Upper lobe of left lung (tissue), 6 donors: Measurements from ENCODE around the gene RASSF5. TPM values are rescaled to one million over a fixed set of nuclear protein-coding genes. Genes with fewer than 3 reads are reported as not detected.
"Not testable (repeated sequence)": the region's sequence is repeated elsewhere in the genome, so short reads cannot be mapped to it uniquely, and the experiment has no call there.

Experiments
- ATAC-seq, 2 donors: fragments of 200-7000 bp; cut with Tn5 transposase; one replicate each; pipeline ENCODE4 v1.9.1; 2022; ENCODE audit warnings: mild to moderate bottlenecking in 2 of 2, moderate library complexity in 2 of 2; ENCODE audit not compliant: low FRiP score in 2 of 2
- DNase-seq, 2 donors: peaks; one replicate each; pipeline ENCODE4 v3.0.0-alpha.2; 2019 to 2020
- H3K27ac ChIP-seq, 4 donors: fragments of 200-600 bp; sonication (generic); one replicate each; pipeline ENCODE4 v1.5.1; 2016 to 2019
- H3K27me3 ChIP-seq, 4 donors: fragments of 200-600 bp; sonication (generic); one replicate each; pipeline ENCODE4 v1.5.1; 2017 to 2019
- H3K36me3 ChIP-seq, 4 donors: fragments of 200-600 bp; sonication (generic); one replicate each; pipeline ENCODE4 v1.5.1; 2016 to 2019
- H3K4me1 ChIP-seq, 4 donors: fragments of 200-600 bp; sonication (generic); one replicate each; pipeline ENCODE4 v1.5.1; 2018 to 2019
- H3K4me3 ChIP-seq, 4 donors: fragments of 200-600 bp; sonication (generic); one replicate each; pipeline ENCODE4 v1.5.1; 2017 to 2019; ENCODE audit warnings: mild to moderate bottlenecking in 2 of 4, moderate library complexity in 1 of 4
- H3K9me3 ChIP-seq, 4 donors: fragments of 200-600 bp; sonication (generic); one replicate each; pipeline ENCODE4 v1.5.1; 2018 to 2019
- EP300 ChIP-seq, 4 donors: sonication (generic); formaldehyde crosslinking; IDR thresholded peaks; one replicate each; pipeline ENCODE4 v1.5.1; 2017; ENCODE audit warnings: antibody characterized with exemption in 4 of 4, control low read depth in 2 of 4
- POLR2A ChIP-seq, 4 donors: fragments of 450-650 bp; IDR thresholded peaks; one replicate each; pipeline ENCODE4 v1.5.1; 2016 to 2017; ENCODE audit warnings: antibody characterized with exemption in 4 of 4, mild to moderate bottlenecking in 2 of 4
- POLR2AphosphoS5 ChIP-seq, 2 donors: sonication (generic); formaldehyde crosslinking; IDR thresholded peaks; one replicate each; pipeline ENCODE4 v1.5.1; 2017; ENCODE audit warnings: antibody characterized with exemption in 2 of 2
- WGBS, 2 donors: methylation state at CpG; one replicate each; pipeline ENCODE4 v1.1.5; 2017 to 2018; 5-methylcytosine and 5-hydroxymethylcytosine counted together
- total RNA-seq, 6 donors: library from RNA; depleted of rRNA in 4 of 6; stranded (reverse); fragments of >200 nt in 4 of 6; gene quantifications; one replicate each; pipeline versions ENCODE4 v1.1.0 to v1.2.1, GENCODE V29; 2016 to 2021
- TF ChIP-seq, protein P1 (sequence below), 6 experiments: fragments of 450-650 bp in 4 of 6; fragments of 200-600 bp in 2 of 6; sonication (generic) in 2 of 6; IDR thresholded peaks; one replicate each; pipeline ENCODE4 v1.5.1; 2016 to 2019; ENCODE audit warnings: antibody characterized with exemption in 6 of 6
- donor health status: DM: no; HTN: no; CAD: no; lungs with moderate emphysema.
- donor health status: DM: no; HTN: yes; CAD: no; lungs with severe emphysema.

The RASSF5 gene
- total RNA-seq, 6 donors from 2014 or later = 47.2 to 61.1 (median 54.9) TPM

DNA sequence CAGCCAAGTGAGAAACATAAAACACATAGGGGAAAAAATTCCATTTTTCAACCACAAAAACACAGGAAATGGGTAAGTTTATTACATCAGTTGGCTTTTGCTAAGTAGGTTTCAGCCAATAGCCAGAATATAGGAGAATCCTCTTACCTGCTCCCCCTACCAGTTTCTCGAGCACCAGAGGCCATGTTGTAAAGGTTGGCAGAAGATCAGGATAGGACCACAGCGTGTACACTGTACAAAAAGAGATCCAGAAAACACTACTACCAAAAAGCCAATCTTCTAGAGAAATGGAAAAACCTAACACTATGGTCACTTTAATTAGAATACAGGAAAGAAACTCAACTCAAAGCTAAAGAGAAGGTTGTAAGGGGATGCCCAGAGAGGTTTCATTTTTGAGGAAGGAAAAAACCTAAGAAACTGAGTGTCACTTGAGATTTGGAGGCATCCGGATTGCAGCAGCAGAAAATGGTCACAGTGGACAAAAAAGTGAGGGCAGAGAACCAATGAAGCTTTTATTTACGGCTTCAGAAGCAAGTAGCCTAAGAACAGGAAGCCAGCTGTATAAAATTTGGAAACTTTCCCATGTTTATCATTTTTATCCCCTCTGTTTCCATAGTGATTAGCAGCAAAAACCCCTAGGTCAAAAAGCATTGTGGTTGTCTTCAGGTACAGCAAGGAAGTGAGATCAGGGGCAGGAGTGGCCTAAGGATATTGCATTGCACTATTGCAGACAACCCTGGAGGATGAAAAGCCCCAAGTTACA, 102.1 kb downstream of the RASSF5 start:
- DNase-seq = no peak
- H3K36me3 ChIP-seq = peaks cover 3 to 55% (median 28%) of the 10 kb centered on the region in 4 donors

DNA sequence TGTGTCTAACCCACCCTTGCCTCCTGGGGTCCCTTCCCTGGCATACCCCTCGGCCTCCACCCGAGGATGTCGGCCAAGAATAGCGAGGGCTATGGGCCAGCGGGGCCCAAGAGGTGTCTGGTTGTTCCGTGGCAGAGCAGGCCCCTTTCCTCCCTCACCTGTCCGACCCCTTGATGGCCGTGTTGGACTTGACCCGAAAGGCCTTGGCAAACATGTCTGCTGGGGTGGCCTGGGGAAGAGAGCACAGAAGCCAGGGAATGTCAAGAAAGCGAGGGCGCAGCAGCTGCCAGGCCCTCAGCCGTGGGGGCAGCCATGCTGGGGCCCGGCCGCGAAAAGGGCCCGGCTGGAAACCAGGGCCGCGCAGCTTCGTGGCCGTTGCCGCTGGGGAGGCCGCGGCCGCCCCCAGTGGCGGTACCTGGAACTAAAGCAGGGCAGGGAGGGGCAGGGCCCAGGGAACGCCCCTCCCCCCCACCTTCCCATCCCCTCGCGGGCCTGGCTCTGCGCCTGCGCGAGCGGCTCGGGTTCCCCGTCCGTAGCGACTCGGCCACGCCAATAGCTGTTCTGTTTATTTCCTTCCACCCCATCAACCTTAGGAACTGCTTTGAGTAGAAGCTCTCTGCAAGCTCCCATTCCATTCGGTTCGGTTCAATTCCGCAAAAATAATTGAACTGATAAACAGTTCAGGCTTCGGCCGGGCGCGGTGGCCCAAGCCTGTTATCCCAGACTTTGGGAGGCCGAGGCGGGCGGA, 105.0 kb downstream of the RASSF5 start, which contains the start of gene EIF2D:
TSS of gene EIF2D (minus strand) at position 337 of the 748 bp plus-strand sequence. CDS start at position 214, 123 bp downstream.
- ATAC-seq (peak; percentile 100), DNase-seq (peak; percentile 95 to 98)
- TF ChIP-seq, protein P1, sequence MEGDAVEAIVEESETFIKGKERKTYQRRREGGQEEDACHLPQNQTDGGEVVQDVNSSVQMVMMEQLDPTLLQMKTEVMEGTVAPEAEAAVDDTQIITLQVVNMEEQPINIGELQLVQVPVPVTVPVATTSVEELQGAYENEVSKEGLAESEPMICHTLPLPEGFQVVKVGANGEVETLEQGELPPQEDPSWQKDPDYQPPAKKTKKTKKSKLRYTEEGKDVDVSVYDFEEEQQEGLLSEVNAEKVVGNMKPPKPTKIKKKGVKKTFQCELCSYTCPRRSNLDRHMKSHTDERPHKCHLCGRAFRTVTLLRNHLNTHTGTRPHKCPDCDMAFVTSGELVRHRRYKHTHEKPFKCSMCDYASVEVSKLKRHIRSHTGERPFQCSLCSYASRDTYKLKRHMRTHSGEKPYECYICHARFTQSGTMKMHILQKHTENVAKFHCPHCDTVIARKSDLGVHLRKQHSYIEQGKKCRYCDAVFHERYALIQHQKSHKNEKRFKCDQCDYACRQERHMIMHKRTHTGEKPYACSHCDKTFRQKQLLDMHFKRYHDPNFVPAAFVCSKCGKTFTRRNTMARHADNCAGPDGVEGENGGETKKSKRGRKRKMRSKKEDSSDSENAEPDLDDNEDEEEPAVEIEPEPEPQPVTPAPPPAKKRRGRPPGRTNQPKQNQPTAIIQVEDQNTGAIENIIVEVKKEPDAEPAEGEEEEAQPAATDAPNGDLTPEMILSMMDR (IDR thresholded peaks at IDR 0.05) = peak; percentile 99 to 100 (median 99)
- peak; percentile 72 to 87 for TF ChIP-seq POLR2AphosphoS5 (IDR thresholded peaks at IDR 0.05)
- TF ChIP-seq EP300 (IDR thresholded peaks at IDR 0.05) = peak in 1 of 4 donors; percentile 6
- TF ChIP-seq POLR2A (IDR thresholded peaks at IDR 0.05) = peak in 3 of 4 donors; percentile 55 to 82 (median 80)
- Histone ChIP-seq H3K4me3 (peak within 1 kb of the TSS; percentile 54 to 80 (median 68)), H3K27ac (peak within 1 kb of the TSS; percentile 83 to 91 (median 86)), H3K36me3 (peaks cover 0 to 26% (median 10%) of the 10 kb centered on the region in 4 donors), H3K9me3 (no peaks in the 10 kb centered on the region), H3K4me1 (peaks cover 5 to 19% (median 9%) of the 10 kb centered on the region in 4 donors), H3K27me3 (peaks cover 0 to 3% (median 0%) of the 10 kb centered on the region in 4 donors)
- WGBS, 2 donors = 6 to 22% methylated on average over 17 to 41 of the region's 48 CpGs

More for the DNA sequence above, 102.1 kb downstream of the RASSF5 start:
- TF ChIP-seq POLR2AphosphoS5 (IDR thresholded peaks at IDR 0.05) (no peak), EP300 (IDR thresholded peaks at IDR 0.05) (no peak), POLR2A (IDR thresholded peaks at IDR 0.05) (no peak)
- TF ChIP-seq, protein P1 (IDR thresholded peaks at IDR 0.05) = no peak
- WGBS, 2 donors = 56 to 63% methylated on average over 4 of the region's 4 CpGs
- no peak overlapping the region for H3K4me3 ChIP-seq
- no peak overlapping the region for H3K27ac ChIP-seq
- H3K27me3 ChIP-seq = peaks cover 0 to 3% (median 0%) of the 10 kb centered on the region in 4 donors
- H3K9me3 ChIP-seq = no peaks in the 10 kb centered on the region
- ATAC-seq = no peak
- H3K4me1 ChIP-seq = peaks cover 5 to 19% (median 9%) of the 10 kb centered on the region in 4 donors

DNA sequence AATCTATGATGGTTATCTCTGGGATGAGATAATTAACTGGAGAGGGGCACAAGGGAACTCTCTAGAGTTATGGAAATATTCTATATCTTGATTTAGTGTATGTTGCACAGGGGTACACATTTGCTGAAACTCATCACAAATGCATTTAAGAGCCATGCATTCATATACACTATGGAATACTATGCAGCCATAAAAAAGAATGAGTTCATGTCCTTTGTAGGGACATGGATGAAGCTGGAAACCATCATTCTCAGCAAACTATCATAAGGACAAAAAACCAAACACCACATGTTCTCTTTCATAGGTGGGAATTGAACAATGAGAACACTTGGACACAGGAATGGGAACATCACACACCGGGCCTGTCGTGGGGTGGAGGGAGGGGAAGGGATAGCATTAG, 119.1 kb downstream of the RASSF5 start:
- H3K36me3 ChIP-seq, DNase-seq, H3K27me3 ChIP-seq, H3K4me1 ChIP-seq, H3K9me3 ChIP-seq, H3K4me3 ChIP-seq, ATAC-seq, H3K27ac ChIP-seq: not testable (repeated sequence)
- 96 to 97% methylated on average over 2 of the region's 2 CpGs for WGBS, 2 donors

DNA sequence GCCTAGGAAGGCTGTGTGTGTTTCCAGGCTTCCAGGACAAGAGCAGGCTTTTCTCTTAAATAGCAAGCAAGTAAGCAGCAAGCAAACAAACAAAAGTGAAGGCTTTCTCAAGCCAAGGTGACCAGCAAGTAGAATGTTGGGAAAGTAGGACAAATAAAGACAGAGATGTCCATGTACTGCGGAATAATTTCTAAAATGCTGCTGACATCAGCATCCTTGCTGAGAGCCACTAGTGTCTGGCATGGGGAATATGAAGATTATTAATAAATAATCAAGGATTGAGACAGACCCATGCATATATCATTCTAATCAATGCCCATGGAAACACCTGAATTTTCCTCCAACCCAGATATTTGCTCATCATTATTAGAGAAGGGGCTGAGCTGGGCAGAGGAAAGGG, 121.6 kb downstream of the RASSF5 start:
- H3K9me3 ChIP-seq = no peaks in the 10 kb centered on the region
- no peaks in the 10 kb centered on the region for H3K27me3 ChIP-seq
- DNase-seq = no peak
- H3K27ac ChIP-seq = no peak overlapping the region
- no peak overlapping the region for H3K4me3 ChIP-seq
- peaks cover 0 to 5% (median 2%) of the 10 kb centered on the region in 4 donors for H3K4me1 ChIP-seq
- no peaks in the 10 kb centered on the region for H3K36me3 ChIP-seq
- ATAC-seq = no peak
- WGBS, 2 donors = 88% methylated on average over 1 of the region's 1 CpG; no CpG with 5 or more reads in 1 of the 2 donors
- TF ChIP-seq, protein P1 (IDR thresholded peaks at IDR 0.05) = no peak
- TF ChIP-seq POLR2A (IDR thresholded peaks at IDR 0.05) = no peak
- no peak for TF ChIP-seq POLR2AphosphoS5 (IDR thresholded peaks at IDR 0.05)
- no peak for TF ChIP-seq EP300 (IDR thresholded peaks at IDR 0.05)

DNA sequence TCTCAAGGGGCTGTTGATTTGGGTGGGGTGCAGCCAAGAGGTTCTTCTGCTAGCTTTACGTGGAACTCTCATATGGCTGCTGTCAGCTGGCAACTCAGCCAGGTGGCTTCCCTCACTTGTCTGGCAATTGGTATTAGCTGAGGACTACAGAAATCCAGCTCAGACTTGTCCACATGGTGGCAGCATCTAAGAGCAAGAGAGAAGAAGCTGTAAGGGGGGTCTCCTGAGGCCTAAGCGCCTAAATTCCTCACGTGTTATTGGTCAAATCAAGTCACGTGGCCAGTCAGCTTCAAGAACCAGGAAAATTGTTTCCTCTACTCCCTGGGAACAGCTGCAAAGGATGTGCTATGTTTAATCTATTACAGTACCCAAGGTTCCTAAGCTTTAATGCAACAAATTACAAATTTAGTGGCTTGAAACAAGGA, 123.8 kb downstream of the RASSF5 start:
- 28 to 29% methylated on average over 4 of the region's 4 CpGs for WGBS, 2 donors
- Histone ChIP-seq H3K4me3 (no peak overlapping the region), H3K4me1 (peaks cover 9 to 21% (median 14%) of the 10 kb centered on the region in 4 donors), H3K9me3 (no peaks in the 10 kb centered on the region), H3K27me3 (no peaks in the 10 kb centered on the region), H3K27ac (no peak overlapping the region), H3K36me3 (no peaks in the 10 kb centered on the region)
- TF ChIP-seq, protein P1 (IDR thresholded peaks at IDR 0.05) = peak in 4 of 6 experiments; percentile 24 to 45 (median 38)
- TF ChIP-seq POLR2A (IDR thresholded peaks at IDR 0.05) = no peak
- DNase-seq (peak in 1 of 2 donors; percentile 54), ATAC-seq (no peak)
